Activated CD4-positive, alpha-beta T cell treated with anti-CD3 and anti-CD28 coated beads, Interleukin-10, Interleukin-2, amounts not matched to agents 100 ng/mL and 50 ng/mL, durations not matched to agents 16 hours and 8 hours (primary cell): ENCODE data around the gene SSNA1.

Experiments used
- DNase-seq: peaks from one replicate; pipeline ENCODE4 v3.0.0-alpha.2; 2020

The SSNA1 gene, protein sequence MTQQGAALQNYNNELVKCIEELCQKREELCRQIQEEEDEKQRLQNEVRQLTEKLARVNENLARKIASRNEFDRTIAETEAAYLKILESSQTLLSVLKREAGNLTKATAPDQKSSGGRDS

DNA sequence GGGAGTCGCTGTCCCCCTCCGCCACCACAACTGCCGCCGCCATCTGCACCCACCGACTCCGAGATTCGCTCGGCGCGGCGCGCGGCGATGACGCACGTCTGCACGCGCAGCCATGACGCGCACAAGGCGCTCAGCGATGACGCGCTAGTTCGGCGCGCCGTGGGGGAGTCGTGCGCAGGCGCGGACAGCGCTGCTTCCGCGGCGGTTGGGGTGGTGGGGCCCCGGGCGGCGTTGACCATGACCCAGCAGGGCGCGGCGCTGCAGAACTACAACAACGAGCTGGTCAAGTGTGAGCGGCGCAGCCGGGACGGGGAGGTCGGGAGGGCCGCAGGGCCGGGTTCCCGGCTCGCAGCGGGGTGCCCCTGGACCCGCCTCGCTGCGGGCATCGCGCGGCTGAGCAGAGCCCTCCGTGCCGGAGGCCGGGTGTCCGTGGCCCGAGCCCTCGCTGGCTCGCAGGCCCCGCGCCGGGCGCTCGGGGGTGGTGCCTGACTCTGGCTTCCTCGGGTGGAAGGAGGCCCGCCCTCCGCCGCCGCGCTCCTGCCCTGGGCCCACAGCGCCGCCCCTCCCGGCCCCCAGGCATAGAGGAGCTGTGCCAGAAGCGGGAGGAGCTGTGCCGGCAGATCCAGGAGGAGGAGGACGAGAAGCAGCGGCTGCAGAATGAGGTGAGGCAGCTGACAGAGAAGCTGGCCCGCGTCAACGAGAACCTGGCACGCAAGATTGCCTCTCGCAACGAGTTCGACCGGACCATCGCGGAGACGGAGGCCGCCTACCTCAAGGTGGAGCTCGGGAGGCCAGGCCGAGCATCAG, at the start of gene SSNA1, which contains the start of gene ANAPC2:
Gene SSNA1, plus strand, starts transcription at position 187 of the 807 bp plus-strand sequence. Its CDS starts 51 bp downstream, at position 238.
Gene ANAPC2, minus strand, starts transcription at position 71 of the 807 bp plus-strand sequence. Its CDS starts 28 bp downstream, at position 43.
- peak; percentile 96 for DNase-seq

GRCh38 chr9:137138722-137139467, 49.6 kb upstream of the SSNA1 start, which contains the start of gene GRIN1:
GRIN1 (plus strand) TSS chr9:137139154; CDS start chr9:137139487, 333 bp downstream.
- no peak for DNase-seq

- no peak for DNase-seq
These were observed 48.9 kb upstream of the SSNA1 start for GRCh38 chr9:137139468-137140150.

GRCh38 chr9:137140151-137141012, 48.1 kb upstream of the SSNA1 start:
- DNase-seq: no peak

GRCh38 chr9:137141050-137141810, 47.2 kb upstream of the SSNA1 start:
- no peak for DNase-seq

- no peak for DNase-seq
These were observed 46.2 kb upstream of the SSNA1 start for GRCh38 chr9:137141976-137142936.

DNA sequence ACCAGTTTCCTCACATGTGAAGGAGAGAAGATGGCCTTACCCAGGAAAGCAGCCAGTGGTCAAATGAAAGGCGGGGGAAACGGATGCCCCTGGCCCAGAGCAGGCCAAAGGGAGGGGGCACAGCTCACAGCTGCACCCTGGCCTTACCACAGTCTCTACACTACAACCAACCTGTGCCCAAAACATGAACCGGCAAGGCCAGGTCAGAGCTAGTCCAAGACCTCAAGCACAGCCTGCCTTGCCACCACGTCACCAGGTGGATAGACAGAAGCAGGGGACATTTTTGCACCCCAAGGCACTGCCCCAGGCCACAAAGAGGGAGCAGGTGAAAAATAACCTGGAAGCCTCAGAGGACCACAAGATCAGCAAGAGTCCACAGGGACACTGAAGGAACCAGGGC, 45.0 kb upstream of the SSNA1 start:
- no peak for DNase-seq

GRCh38 chr9:137145731-137146526, 42.5 kb upstream of the SSNA1 start:
- DNase-seq: no peak

GRCh38 chr9:137146527-137146918, 42.0 kb upstream of the SSNA1 start:
- no peak for DNase-seq

GRCh38 chr9:137147091-137147792, 41.2 kb upstream of the SSNA1 start:
- DNase-seq: no peak

- no peak for DNase-seq
These were observed 40.7 kb upstream of the SSNA1 start for GRCh38 chr9:137147793-137148160.

DNA sequence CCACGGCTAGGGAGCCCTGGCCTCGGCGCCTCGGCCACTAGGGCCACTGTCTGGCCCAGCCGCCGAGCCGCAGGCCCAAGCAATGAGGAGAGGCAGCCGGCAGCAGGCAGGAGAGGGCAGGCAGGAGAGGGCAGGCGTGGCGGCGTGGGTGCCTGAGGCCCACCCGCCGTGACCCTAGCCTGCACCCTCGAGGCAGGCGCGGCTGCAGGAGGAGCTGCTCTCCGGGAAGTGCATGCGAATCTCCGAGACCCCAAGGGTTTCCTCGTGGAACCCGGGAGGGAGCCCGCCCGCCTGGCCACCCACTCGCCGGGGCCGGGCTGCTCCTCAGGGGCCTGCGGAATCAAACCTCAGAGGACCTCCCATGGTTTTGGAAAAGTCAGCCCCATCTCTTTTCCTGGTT, 40.2 kb upstream of the SSNA1 start:
- no peak for DNase-seq

- no peak for DNase-seq
These were observed 39.8 kb upstream of the SSNA1 start for GRCh38 chr9:137148661-137149060.

- DNase-seq: no peak
These were observed 39.1 kb upstream of the SSNA1 start for GRCh38 chr9:137149363-137149762.

- DNase-seq: peak; percentile 76
These were observed 38.4 kb upstream of the SSNA1 start for GRCh38 chr9:137149942-137150616.

DNA sequence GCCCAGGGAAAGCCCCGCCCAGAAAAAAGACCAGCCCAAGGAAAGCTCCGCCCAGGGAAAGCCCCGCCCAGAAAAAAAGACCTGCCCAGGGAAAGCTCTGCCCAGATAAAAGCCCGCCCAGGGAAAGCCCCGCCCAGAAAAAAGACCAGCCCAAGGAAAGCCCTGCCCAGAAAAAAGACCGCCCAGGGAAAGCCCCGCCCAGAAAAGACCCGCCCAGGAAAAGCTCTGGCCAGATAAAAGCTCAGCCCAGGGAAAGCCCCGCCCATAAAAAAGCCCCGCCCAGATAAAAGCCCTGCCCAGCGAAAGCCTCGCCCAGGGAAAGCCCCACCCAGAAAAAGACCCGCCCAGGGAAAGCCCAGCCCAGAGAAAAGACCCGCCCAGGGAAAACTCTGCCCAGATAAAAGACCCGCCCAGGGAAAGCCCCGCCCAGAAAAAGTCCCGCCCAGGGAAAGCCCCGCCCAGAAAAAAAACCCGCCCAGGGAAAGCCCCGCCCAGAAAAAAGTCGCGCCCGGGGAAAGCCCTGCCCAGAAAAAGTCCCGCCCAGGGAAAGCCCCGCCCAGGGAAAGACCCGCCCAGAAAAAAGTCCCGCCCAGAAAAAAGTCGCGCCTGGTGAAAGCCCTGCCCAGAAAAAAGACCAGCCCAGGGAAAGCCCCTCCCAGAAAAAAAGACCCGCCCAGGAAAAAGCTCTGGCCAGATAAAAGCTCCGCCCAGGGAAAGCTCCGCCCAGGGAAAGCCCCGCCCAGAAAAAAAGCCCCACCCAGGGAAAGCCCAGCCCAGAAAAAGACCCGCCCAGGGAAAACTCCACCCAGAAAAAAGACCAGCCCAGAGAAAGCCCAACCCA, 37.6 kb upstream of the SSNA1 start:
- peak; percentile 84 for DNase-seq

DNA sequence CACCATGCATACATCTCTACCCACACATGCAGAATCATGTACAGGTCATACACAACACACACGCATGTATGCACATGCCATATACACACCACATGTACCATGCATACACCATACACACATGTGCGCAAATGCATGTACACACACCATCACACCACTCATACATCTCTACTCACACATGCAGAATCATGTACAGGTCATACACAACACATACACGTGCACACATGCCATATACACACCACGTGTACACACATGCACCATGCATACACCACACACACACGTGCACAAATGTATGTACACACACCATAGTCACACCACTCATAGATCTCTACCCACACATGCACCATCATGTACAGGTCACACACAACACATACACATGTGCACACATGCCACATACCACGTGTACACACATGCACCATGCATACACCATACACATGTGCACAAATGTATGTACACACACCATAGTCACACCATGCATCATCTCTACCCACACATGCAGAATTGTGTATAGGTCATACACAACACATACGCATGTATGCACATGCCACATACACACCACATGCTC, 35.6 kb upstream of the SSNA1 start:
- DNase-seq: no peak
